HepG2 (cell line): ENCODE results near the gene P2RX1.

Experiments
- IRF2 ChIP-seq: IDR thresholded peaks from 2 replicates; pipeline ENCODE4 v1.6.1; 2018; ENCODE audit warnings: missing genetic modification reagents, missing compliant biosample characterization
- RAD21 ChIP-seq: fragments of 450-650 bp; formaldehyde crosslinking; IDR thresholded peaks from 2 replicates; pipeline ENCODE4 v1.5.0; 2020; ENCODE audit warnings: mild to moderate bottlenecking
- ZNF281 ChIP-seq: sonication (generic); formaldehyde crosslinking; IDR thresholded peaks from 2 replicates; pipeline ENCODE4 v1.4.0; 2020; ENCODE audit warnings: missing genetic modification reagents, borderline replicate concordance

DNA sequence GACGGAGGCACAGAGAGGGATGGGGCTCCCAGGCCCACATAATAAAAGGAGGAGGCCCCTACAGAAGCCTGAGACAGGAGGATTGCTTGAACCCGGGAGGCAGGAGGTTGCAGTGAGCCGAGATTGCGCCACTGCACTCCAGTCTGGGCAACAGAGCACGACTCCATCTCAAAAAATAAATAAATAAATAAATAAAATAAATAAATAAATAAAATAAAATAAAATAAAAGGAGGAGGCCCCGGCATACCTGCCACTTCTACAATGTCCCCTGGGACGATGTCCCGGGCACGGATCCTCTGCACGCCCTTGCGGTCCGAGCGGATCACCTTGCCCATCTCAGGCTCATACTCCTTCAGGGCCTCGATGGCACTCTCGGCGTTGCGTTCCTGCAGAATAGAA is 34.7 kb upstream of the P2RX1 start:
- TF ChIP-seq ZNF281 (CRISPR knock-in tag) (no peak), IRF2 (no peak), RAD21 (CRISPR knock-in tag) (no peak)
